ENCODE results near the gene SPANXN4. TPM values are rescaled to one million over a fixed set of nuclear protein-coding genes. Genes with fewer than 3 reads are reported as not detected.

SPANXN4 gene
- total and polyA plus RNA-seq, 2 experiments from 2014 or later, result not detected

DNA sequence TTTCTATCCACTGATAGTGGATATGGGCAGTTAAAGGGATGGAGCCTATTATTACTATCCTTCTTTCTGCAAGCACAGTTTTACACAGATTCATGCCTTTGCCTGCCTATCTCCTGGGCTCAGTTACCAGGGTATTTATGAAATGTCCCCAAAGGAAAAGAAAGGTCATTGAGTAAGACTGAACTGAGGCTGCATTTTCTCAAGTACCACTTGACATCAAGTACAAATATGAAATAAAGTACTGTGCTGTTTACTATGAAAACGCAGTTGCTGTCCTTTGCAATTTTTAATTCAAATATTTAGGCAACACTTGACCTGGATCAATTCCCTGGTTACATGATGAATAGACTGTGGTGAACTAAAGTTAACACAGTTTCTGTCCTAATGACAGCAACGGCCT is 23.5 kb upstream of the SPANXN4 start:
- H3K4me1 ChIP-seq (ENCODE audit: insufficient read depth), result no peaks in the 10 kb centered on the region
- DNase-seq (ENCODE audit: low spot score), result no peak
- no peaks in the 10 kb centered on the region for H3K9me3 ChIP-seq (ENCODE audit: low read depth)
- H3K4me3 ChIP-seq, result no peak overlapping the region
- no peak overlapping the region for H3K27ac ChIP-seq
- no peaks in the 10 kb centered on the region for H3K9me2 ChIP-seq (replicated peaks; ENCODE audit: insufficient read depth)
- H3K4me2 ChIP-seq, result no peak overlapping the region
- 61% methylated on average over 2 of the region's 2 CpGs for WGBS (ENCODE audit: low lambda C conversion rate, missing lambda C conversion rate)
- H4K20me1 ChIP-seq (ENCODE audit: insufficient read depth, poor library complexity, severe bottlenecking), result no peaks in the 10 kb centered on the region
- H3K36me3 ChIP-seq (replicated peaks; ENCODE audit: insufficient read depth, low read depth), result no peaks in the 10 kb centered on the region
- no peak overlapping the region for H2AFZ ChIP-seq
- no peaks in the 10 kb centered on the region for H3K79me2 ChIP-seq
- TF ChIP-seq EZH2phosphoT487 (IDR thresholded peaks at IDR 0.05; ENCODE audit: low read depth, severe bottlenecking, unreplicated experiment) (no peak), EZH2 (IDR thresholded peaks at IDR 0.05; ENCODE audit: borderline replicate concordance) (no peak)
- TF ChIP-seq, protein P1, sequence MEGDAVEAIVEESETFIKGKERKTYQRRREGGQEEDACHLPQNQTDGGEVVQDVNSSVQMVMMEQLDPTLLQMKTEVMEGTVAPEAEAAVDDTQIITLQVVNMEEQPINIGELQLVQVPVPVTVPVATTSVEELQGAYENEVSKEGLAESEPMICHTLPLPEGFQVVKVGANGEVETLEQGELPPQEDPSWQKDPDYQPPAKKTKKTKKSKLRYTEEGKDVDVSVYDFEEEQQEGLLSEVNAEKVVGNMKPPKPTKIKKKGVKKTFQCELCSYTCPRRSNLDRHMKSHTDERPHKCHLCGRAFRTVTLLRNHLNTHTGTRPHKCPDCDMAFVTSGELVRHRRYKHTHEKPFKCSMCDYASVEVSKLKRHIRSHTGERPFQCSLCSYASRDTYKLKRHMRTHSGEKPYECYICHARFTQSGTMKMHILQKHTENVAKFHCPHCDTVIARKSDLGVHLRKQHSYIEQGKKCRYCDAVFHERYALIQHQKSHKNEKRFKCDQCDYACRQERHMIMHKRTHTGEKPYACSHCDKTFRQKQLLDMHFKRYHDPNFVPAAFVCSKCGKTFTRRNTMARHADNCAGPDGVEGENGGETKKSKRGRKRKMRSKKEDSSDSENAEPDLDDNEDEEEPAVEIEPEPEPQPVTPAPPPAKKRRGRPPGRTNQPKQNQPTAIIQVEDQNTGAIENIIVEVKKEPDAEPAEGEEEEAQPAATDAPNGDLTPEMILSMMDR (IDR thresholded peaks at IDR 0.05; ENCODE audit: poor library complexity), result no peak
- H3K27me3 ChIP-seq, result no peaks in the 10 kb centered on the region

DNA sequence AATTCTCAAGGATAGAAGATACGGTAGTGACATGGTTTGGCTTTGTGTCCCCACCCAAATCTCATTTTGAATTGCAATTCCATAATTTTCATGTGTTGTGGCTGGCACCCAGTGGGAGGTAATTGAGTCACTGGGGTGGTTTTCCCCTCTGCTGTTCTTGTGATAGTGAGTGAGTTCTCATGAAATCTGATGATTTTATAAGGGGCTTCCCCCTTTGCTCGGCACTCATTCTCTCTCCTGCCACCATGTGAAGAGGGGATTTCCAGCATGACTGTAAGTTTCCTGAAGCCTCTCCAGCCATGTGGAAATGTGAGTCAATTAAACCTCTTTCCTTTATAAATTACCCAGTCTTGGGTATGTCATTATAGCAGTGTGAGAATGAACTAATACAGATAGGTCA is 8.5 kb upstream of the SPANXN4 start:
- H3K4me3 ChIP-seq, result no peak overlapping the region
- no peak overlapping the region for H3K4me2 ChIP-seq
- TF ChIP-seq, protein P1 (IDR thresholded peaks at IDR 0.05; ENCODE audit: poor library complexity), result no peak
- TF ChIP-seq EZH2 (IDR thresholded peaks at IDR 0.05; ENCODE audit: borderline replicate concordance) (no peak), EZH2phosphoT487 (IDR thresholded peaks at IDR 0.05; ENCODE audit: low read depth, severe bottlenecking, unreplicated experiment) (no peak)
- H2AFZ ChIP-seq, result no peak overlapping the region
- WGBS (ENCODE audit: low lambda C conversion rate, missing lambda C conversion rate), result 86% methylated on average over 2 of the region's 2 CpGs
- no peaks in the 10 kb centered on the region for H3K79me2 ChIP-seq
- no peak overlapping the region for H3K27ac ChIP-seq
- no peaks in the 10 kb centered on the region for H3K4me1 ChIP-seq (ENCODE audit: insufficient read depth)
- H3K27me3 ChIP-seq, result no peaks in the 10 kb centered on the region
- no peaks in the 10 kb centered on the region for H3K9me2 ChIP-seq (replicated peaks; ENCODE audit: insufficient read depth)
- no peak for DNase-seq (ENCODE audit: low spot score)
- H3K9me3 ChIP-seq (ENCODE audit: low read depth), result peaks cover 6% of the 10 kb centered on the region
- H4K20me1 ChIP-seq (ENCODE audit: insufficient read depth, poor library complexity, severe bottlenecking), result no peaks in the 10 kb centered on the region
- H3K36me3 ChIP-seq (replicated peaks; ENCODE audit: insufficient read depth, low read depth), result no peaks in the 10 kb centered on the region

DNA sequence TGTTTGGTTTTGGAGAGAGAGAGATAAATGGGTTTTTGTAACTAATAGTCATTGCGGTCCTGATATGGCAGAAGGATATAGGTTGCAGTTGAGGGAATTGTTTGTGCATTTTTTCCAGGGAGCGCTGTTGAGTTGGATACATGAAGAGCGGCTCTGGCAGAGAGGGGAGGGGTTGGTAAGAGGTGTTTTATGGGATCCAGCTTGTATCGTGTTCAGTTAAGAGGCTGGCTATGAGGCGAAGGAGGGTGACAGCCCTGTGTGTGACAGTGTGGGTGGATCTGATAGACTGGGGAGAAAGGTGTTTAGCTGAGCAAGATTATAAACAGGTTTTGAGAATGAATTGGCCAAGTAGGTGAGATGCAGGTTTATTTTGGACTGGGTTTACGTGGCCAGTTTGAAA is 1.5 kb downstream of the SPANXN4 start:
- Histone ChIP-seq H4K20me1 (ENCODE audit: insufficient read depth, poor library complexity, severe bottlenecking) (no peaks in the 10 kb centered on the region), H3K27me3 (no peaks in the 10 kb centered on the region), H3K4me1 (ENCODE audit: insufficient read depth) (no peaks in the 10 kb centered on the region), H3K9me2 (replicated peaks; ENCODE audit: insufficient read depth) (no peaks in the 10 kb centered on the region), H3K79me2 (no peaks in the 10 kb centered on the region), H3K27ac (no peak overlapping the region), H2AFZ (no peak overlapping the region), H3K36me3 (replicated peaks; ENCODE audit: insufficient read depth, low read depth) (no peaks in the 10 kb centered on the region), H3K9me3 (ENCODE audit: low read depth) (no peaks in the 10 kb centered on the region), H3K4me3 (no peak overlapping the region), H3K4me2 (no peak overlapping the region)
- DNase-seq (ENCODE audit: low spot score), result no peak
- WGBS (ENCODE audit: low lambda C conversion rate, missing lambda C conversion rate), result 72% methylated on average over 6 of the region's 6 CpGs
- TF ChIP-seq EZH2phosphoT487 (IDR thresholded peaks at IDR 0.05; ENCODE audit: low read depth, severe bottlenecking, unreplicated experiment), result no peak

GRCh38 chrX:143047511-143047910 is 21.8 kb downstream of the SPANXN4 start:
- H3K36me3 ChIP-seq (replicated peaks; ENCODE audit: insufficient read depth, low read depth), result no peaks in the 10 kb centered on the region
- WGBS (ENCODE audit: low lambda C conversion rate, missing lambda C conversion rate), result 50% methylated on average over 2 of the region's 2 CpGs

More at GRCh38 chrX:143047511-143047910, 21.8 kb downstream of the SPANXN4 start:
- H2AFZ ChIP-seq, result no peak overlapping the region
- H3K9me3 ChIP-seq (ENCODE audit: low read depth), result no peaks in the 10 kb centered on the region
- H3K9me2 ChIP-seq (replicated peaks; ENCODE audit: insufficient read depth), result no peaks in the 10 kb centered on the region
- H3K79me2 ChIP-seq, result no peaks in the 10 kb centered on the region
- no peak overlapping the region for H3K27ac ChIP-seq
- no peak overlapping the region for H3K4me2 ChIP-seq
- no peak overlapping the region for H3K4me3 ChIP-seq
- no peaks in the 10 kb centered on the region for H3K27me3 ChIP-seq
- no peaks in the 10 kb centered on the region for H4K20me1 ChIP-seq (ENCODE audit: insufficient read depth, poor library complexity, severe bottlenecking)
- H3K4me1 ChIP-seq (ENCODE audit: insufficient read depth), result no peaks in the 10 kb centered on the region
- TF ChIP-seq, protein P1 (IDR thresholded peaks at IDR 0.05; ENCODE audit: poor library complexity), result no peak
- TF ChIP-seq EZH2phosphoT487 (IDR thresholded peaks at IDR 0.05; ENCODE audit: low read depth, severe bottlenecking, unreplicated experiment), result no peak
- no peak for TF ChIP-seq EZH2 (IDR thresholded peaks at IDR 0.05; ENCODE audit: borderline replicate concordance)
- DNase-seq (ENCODE audit: low spot score), result no peak
